NAMALWA (cell line): ENCODE data around the gene LDB1.

Experiments
- DNase-seq: peaks from one replicate; pipeline ENCODE4 v3.0.0-alpha.2; 2015; ENCODE audit warnings: low spot score

Gene LDB1

DNA sequence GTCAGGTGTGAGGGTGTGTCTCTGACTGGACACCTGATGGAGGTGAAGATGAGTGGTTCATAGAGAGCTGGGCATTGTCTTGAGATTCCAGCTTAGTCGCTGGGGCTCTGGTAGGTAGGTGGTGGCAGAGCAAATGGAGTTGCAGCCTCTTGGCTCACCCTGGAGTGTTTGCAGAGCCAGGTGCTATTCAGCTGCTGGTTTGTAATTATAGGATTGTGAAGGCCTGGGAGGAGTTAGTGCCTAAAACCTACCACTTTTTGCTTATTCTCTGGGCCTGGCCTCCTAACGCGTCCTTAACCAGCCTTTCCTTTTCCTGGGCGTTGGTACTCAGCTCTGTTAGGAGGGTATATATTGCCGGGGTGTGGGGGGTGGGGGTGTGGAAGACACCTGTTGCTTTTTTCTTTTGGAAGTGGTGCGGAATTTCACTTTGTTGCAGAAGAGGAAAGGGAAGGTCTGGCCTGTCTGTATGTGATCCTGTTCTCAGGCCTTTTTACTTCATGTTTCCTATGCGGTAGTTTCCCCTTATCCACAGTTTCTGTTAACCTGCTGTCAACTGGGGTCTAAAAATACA lies 15.9 kb upstream of the LDB1 start:
- DNase-seq, result no peak

- DNase-seq, result no peak
Measured at GRCh38 chr10:102134416-102134815, 14.2 kb upstream of the LDB1 start.

GRCh38 chr10:102133373-102134195 lies 13.4 kb upstream of the LDB1 start:
- DNase-seq, result peak; percentile 81

GRCh38 chr10:102132563-102133372 lies 12.6 kb upstream of the LDB1 start, which contains the start of gene PPRC1:
Gene PPRC1 (plus strand): TSS chr10:102133040. CDS start chr10:102133069, 29 bp downstream.
- DNase-seq, result peak; percentile 99

DNA sequence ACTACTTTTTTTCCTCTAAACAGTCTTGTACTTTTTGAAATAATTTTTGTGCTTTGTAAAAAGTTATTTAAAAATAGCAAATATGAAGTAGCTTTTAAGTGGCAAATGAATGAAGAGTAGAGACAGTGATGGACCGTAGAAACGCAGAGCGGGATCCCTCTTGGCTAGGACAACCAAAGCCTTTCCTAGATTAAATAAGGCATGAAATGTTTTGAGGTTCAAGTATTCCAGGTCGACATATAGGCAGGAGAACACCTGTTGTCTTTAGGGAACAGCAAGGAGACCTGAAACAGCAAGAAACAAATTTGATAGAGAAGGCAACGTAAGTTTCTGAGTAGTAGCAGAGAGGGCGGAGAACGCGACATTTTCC lies 12.0 kb upstream of the LDB1 start:
- DNase-seq, result no peak

- no peak for DNase-seq
Measured at GRCh38 chr10:102131286-102132170, 11.4 kb upstream of the LDB1 start.

- no peak for DNase-seq
Measured at GRCh38 chr10:102123223-102123622, 3.1 kb upstream of the LDB1 start.

- DNase-seq, result no peak
Measured at GRCh38 chr10:102122450-102122849, 2.3 kb upstream of the LDB1 start.

GRCh38 chr10:102121739-102122372 lies 1.7 kb upstream of the LDB1 start:
- no peak for DNase-seq

DNA sequence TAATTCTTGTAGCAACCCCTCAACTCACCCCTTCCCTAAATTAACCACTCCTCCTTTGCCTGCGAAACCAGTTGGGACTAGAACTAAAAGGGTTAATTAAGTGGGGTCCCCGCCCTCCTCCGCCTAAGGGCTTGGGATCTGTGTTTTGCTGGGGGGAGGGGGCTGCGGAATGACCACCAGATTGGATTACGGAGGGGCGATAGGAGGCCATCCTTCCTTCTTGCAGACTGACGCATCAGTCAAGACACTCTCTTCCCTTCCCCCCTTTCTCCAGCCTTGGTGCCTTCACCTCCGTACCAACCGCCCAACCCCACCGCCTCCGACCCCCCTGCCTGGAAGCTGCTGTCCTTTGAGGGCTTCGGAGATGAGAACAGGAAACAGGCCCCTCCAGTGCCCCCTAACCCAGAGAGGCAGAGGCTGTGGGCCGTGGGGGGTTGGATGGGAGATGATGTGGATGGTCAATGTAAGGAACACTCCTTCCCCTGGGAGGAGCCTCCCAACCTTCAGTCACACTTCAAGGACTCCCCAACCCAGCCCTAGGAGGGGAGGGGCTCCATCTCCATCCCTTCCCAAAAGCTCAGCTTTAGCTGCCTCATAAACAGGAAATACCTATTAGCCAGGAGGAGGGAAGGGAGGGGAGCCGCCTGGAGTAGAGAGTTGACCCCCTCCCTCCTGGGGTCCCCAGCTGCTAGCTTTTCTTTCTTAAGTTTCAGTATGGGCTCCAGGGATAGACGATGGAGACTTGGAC lies 997 bp upstream of the LDB1 start:
- no peak for DNase-seq

DNA sequence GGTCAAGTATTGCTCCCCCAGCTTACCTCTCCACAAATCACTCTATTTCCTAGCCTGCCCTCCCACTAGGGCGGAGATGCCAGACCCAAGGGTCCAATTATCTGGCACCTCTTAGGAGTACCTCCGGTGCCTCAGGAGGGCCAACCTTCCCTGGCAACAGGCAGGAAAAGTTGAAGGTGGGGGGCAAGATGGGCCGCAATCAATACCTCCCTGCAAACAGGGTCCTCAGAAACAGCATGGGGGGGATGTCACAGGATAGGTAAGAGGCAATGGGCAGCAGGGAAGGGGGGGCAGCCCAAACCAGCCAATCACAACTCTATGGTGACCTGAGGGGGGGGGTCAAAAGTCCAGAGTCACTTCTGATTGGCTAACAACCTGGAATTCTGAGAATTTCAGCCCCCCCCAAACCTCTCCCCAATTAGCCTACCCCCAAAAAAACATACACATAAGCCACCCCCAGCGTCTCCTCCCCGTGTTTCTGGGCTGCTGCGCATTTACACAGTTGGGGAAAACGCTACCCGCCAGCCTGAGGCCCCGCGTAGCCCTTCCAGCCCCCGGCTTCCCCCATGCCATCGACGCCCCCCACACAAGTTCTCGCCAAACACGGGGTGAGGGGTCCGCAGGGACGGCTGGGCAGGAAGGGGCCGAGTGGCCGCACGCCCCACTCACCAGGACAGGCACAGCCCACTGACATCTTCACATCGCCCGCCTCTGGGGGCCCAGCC lies 589 bp downstream of the LDB1 start:
- DNase-seq, result peak; percentile 77

DNA sequence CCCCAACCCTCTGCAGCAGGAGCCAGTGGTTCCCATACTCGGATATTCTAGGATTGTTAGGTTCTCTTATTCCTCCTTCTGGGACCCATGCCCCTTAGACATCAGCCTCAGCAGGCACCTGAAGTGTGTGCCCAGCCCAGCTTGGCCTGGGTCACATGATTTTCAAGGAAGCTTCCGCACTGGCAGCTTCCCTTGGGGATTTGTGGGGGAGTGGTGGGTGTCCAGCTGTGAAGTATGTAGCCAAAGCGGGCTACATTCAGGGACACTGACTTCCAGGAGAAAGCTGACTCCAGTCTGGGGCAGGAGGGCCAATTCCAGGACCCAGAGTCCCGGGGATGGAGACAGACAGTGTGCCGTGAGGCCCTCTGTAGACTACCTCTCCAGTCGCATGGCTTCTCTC lies 1.3 kb downstream of the LDB1 start:
- peak; percentile 67 for DNase-seq

DNA sequence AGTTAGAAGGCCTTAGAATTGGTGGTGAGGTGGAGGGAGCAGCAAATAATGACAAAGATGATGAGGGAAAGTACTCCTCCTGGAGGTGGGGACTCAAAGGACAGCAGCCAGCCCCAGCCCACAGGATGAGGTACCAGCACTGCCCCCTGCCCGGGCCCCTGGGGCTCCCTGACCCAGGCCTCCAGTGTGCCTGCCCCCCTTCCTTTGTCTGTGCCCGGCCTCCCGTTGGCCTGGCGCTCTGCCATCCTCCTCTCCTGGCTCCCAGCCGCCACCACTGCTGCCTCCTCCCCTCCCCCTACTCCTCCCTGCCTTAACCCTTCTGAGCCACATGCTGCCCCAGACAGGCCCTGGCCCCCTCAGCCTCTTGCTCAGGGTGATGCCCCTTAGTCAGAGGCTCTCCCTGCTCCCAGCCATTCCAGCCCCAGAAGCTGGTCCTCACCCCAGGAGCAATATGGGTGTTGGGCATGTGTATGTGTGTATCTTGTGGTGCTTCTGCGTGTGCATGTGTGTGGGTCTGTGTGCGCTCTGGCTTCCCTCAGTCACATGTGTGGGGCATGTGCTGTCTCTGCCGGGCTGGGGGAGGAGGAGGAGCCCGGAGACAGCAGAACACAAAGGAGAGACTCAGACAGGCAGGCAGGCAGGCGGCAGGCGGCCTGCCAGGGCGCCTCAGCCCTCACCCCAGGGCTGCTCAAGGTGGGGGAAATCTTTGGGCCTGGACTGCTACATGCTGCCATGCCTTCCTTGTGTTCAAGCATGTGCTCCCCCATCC lies 2.6 kb downstream of the LDB1 start:
- DNase-seq, result peak; percentile 87

DNA sequence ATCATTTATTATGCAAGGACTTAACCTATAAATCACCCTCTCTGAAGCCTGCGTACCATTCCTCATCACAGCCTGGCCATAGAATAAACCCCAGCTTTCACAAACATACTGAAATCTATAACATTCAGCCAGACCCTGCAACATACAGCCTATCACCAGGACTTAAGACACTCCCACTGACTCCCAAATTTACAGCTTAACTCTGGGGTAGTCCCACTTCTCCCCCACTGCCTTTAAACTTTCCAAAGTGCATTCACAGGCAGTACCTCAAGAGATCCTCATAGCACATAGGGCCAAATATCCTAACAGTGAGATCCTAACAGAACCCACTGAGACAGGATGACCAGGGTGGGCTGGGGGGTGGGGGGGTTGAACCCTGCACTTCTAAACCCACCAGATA lies 3.5 kb downstream of the LDB1 start:
- no peak for DNase-seq

- peak; percentile 46 for DNase-seq
Measured at GRCh38 chr10:102115775-102116174, 4.4 kb downstream of the LDB1 start.

DNA sequence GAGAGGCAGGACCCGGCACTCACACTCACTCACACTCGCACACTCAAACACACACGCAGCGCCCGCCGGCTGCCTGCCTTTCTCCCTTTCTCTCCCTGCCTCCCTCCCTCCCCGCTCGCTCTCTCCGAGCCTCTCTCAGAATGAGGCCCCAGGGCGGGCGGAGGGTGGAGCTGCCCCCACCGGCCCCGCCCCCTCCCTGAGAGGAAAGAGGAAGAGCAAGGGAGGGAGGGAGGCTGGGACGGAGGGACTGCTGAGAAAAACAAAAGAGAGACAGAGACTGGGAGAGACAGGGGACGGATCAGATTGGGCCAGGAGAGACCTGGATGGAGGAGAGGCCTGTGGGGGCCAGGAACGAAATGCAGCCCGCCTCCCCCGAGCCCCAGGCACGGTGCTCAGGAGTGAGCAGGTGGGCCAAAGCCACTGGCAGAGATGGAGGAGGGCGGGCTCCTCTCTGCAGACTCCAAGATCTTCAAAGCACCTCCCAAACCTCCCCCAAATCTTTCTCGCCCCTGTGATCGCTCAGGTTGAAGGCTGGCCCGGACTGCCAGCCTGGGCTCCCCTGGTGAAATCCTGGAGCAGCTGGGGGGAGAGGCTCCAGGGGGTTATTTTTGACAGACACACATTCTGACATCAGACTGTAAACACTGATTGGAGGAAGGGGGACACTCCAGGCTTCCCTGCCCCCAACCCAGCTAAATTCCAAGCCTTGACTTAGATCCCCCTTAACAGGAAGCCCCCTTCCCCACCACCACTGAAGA lies 5.1 kb downstream of the LDB1 start:
- DNase-seq, result peak; percentile 91

GRCh38 chr10:102113956-102114857 lies 6.0 kb downstream of the LDB1 start:
- DNase-seq, result no peak
